Stimulated activated CD8-positive, alpha-beta memory T cell treated with anti-CD3 and anti-CD28 coated beads, Interleukin-2, amount 100 ng/mL, for 48 hours (primary cell): ENCODE measurements around the gene CHTF18.
A peak's percentile ranks its signal among the peaks of the same experiment; 100 is the strongest.
"Not testable (repeated sequence)": the region's sequence is repeated elsewhere in the genome, so short reads cannot be mapped to it uniquely, and the experiment has no call there.

Experiments used
- DNase-seq, 2 donors: peaks; one replicate each; pipeline ENCODE4 v3.0.0-alpha.2; 2020; ENCODE audit warnings: low read depth in 2 of 2

CHTF18 gene

GRCh38 chr16:788399-789126 is at the start of gene CHTF18:
TSS of gene CHTF18 (plus strand) at chr16:788620. CDS start at chr16:788685, 65 bp downstream.
- peak; percentile 90 to 94 for DNase-seq

- no peak for DNase-seq
These were observed 48.6 kb upstream of the CHTF18 start for GRCh38 chr16:739560-740458.

- DNase-seq: no peak
These were observed 48.0 kb upstream of the CHTF18 start for GRCh38 chr16:740459-740763.

- peak; percentile 87 to 90 for DNase-seq
These were observed 47.5 kb upstream of the CHTF18 start, which contains the start of gene CIAO3 for GRCh38 chr16:740764-741505. TSS of gene CIAO3 (minus strand) at chr16:740997. CDS start at chr16:740985, 12 bp downstream.

GRCh38 chr16:741986-742629 is 46.3 kb upstream of the CHTF18 start:
- no peak for DNase-seq

GRCh38 chr16:742894-743293 is 45.5 kb upstream of the CHTF18 start:
- not testable (repeated sequence) for DNase-seq

GRCh38 chr16:743794-744500 is 44.5 kb upstream of the CHTF18 start:
- DNase-seq: no peak

- no peak for DNase-seq
These were observed 42.7 kb upstream of the CHTF18 start for GRCh38 chr16:745739-746138.

GRCh38 chr16:746637-747036 is 41.8 kb upstream of the CHTF18 start:
- no peak for DNase-seq

GRCh38 chr16:747978-748746 is 40.3 kb upstream of the CHTF18 start:
- no peak for DNase-seq

GRCh38 chr16:749010-749409 is 39.4 kb upstream of the CHTF18 start:
- DNase-seq: no peak

GRCh38 chr16:750485-750884 is 37.9 kb upstream of the CHTF18 start:
- DNase-seq: no peak

- DNase-seq: no peak
These were observed 37.0 kb upstream of the CHTF18 start for GRCh38 chr16:751152-752006.

GRCh38 chr16:752007-752312 is 36.5 kb upstream of the CHTF18 start:
- no peak for DNase-seq

GRCh38 chr16:754121-754607 is 34.3 kb upstream of the CHTF18 start:
- DNase-seq: not testable (repeated sequence)

GRCh38 chr16:754656-755055 is 33.8 kb upstream of the CHTF18 start:
- DNase-seq: no peak

GRCh38 chr16:756428-756827 is 32.0 kb upstream of the CHTF18 start:
- no peak for DNase-seq

- DNase-seq: no peak
These were observed 29.1 kb upstream of the CHTF18 start for GRCh38 chr16:759110-759910.

GRCh38 chr16:760065-760464 is 28.4 kb upstream of the CHTF18 start:
- DNase-seq: no peak
